Liver (tissue), 3 donors: Measurements from ENCODE around the gene ZSCAN5C.

Source experiments
- EGR1 ChIP-seq, 2 donors: IDR thresholded peaks; 2 replicates each; pipeline ENCODE4 v1.6.1; 2016 to 2018; ENCODE audit warnings: antibody characterized with exemption in 2 of 2, low read depth in 2 of 2
- FOXA2 ChIP-seq: IDR thresholded peaks from 2 replicates; pipeline ENCODE4 v1.6.1; 2016; ENCODE audit warnings: antibody characterized with exemption
- HNF4G ChIP-seq: IDR thresholded peaks from 2 replicates; pipeline ENCODE4 v1.6.1; 2016; ENCODE audit warnings: antibody characterized with exemption
- JUND ChIP-seq, 2 donors: IDR thresholded peaks; 2 replicates each; pipeline ENCODE4 v1.6.1; 2016; ENCODE audit warnings: antibody characterized with exemption in 2 of 2
- RAD21 ChIP-seq, 2 donors: IDR thresholded peaks; 2 replicates each; pipeline ENCODE4 v1.6.1; 2016; ENCODE audit warnings: antibody characterized with exemption in 2 of 2, mild to moderate bottlenecking in 2 of 2
- REST ChIP-seq: IDR thresholded peaks from 2 replicates; pipeline ENCODE4 v1.6.1; 2016; ENCODE audit warnings: antibody characterized with exemption, mild to moderate bottlenecking
- TAF1 ChIP-seq: conservative IDR thresholded peaks from 2 replicates; pipeline ENCODE4 v1.6.1; 2016; ENCODE audit warnings: antibody characterized with exemption, mild to moderate bottlenecking
- YY1 ChIP-seq: IDR thresholded peaks from 2 replicates; pipeline ENCODE4 v1.6.1; 2016; ENCODE audit warnings: antibody characterized with exemption, mild to moderate bottlenecking
- TF ChIP-seq, protein P1 (sequence below): fragments of 150-350 bp; IDR thresholded peaks from 2 replicates; pipeline ENCODE4 v1.5.1; 2017; ENCODE audit warnings: improper control_type of control experiment, low read depth, low read length; ENCODE audit not compliant: missing input control
- TF ChIP-seq, protein P2 (sequence below): IDR thresholded peaks from 2 replicates; pipeline ENCODE4 v1.6.1; 2016; ENCODE audit warnings: antibody characterized with exemption
- TF ChIP-seq, protein P3 (sequence below): IDR thresholded peaks from 2 replicates; pipeline ENCODE4 v1.6.1; 2016; ENCODE audit warnings: antibody characterized with exemption
- TF ChIP-seq, protein P4 (sequence below): IDR thresholded peaks from 2 replicates; pipeline ENCODE4 v1.6.1; 2016; ENCODE audit warnings: antibody characterized with exemption
- donor health status: healthy.
- donor health status: healthy.

DNA sequence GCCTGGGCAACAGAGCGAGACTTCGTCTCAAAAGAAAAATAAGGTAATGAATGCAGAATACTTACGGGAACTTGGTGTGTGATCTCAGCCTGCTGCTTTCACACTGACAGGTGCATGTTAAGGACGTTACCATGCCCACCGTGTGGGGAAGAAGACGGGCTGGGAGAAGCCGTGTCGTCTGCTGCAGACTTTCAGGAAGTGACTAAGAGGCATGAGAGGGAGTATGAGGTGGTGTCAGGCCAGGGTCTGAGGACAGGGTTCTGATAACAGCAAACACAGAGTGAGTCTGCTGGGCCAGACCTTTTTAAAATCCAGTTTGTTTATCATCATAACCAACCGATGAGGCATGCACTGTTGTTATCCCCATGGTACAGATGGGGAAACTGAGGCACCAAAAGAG, 39.8 kb upstream of the ZSCAN5C start:
- TF ChIP-seq, protein P1, sequence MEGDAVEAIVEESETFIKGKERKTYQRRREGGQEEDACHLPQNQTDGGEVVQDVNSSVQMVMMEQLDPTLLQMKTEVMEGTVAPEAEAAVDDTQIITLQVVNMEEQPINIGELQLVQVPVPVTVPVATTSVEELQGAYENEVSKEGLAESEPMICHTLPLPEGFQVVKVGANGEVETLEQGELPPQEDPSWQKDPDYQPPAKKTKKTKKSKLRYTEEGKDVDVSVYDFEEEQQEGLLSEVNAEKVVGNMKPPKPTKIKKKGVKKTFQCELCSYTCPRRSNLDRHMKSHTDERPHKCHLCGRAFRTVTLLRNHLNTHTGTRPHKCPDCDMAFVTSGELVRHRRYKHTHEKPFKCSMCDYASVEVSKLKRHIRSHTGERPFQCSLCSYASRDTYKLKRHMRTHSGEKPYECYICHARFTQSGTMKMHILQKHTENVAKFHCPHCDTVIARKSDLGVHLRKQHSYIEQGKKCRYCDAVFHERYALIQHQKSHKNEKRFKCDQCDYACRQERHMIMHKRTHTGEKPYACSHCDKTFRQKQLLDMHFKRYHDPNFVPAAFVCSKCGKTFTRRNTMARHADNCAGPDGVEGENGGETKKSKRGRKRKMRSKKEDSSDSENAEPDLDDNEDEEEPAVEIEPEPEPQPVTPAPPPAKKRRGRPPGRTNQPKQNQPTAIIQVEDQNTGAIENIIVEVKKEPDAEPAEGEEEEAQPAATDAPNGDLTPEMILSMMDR: no peak
- TF ChIP-seq, protein P2, sequence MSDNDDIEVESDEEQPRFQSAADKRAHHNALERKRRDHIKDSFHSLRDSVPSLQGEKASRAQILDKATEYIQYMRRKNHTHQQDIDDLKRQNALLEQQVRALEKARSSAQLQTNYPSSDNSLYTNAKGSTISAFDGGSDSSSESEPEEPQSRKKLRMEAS: no peak
- TF ChIP-seq YY1 (no peak), FOXA2 (no peak), EGR1 (IDR thresholded peaks at IDR 0.05; ENCODE audit: low read depth in 2 of 2) (no peak), TAF1 (no peak), RAD21 (IDR thresholded peaks at IDR 0.05) (no peak), REST (no peak), JUND (IDR thresholded peaks at IDR 0.05) (no peak), HNF4G (no peak)
- TF ChIP-seq, protein P3, sequence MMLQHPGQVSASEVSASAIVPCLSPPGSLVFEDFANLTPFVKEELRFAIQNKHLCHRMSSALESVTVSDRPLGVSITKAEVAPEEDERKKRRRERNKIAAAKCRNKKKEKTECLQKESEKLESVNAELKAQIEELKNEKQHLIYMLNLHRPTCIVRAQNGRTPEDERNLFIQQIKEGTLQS: no peak
- TF ChIP-seq, protein P4, sequence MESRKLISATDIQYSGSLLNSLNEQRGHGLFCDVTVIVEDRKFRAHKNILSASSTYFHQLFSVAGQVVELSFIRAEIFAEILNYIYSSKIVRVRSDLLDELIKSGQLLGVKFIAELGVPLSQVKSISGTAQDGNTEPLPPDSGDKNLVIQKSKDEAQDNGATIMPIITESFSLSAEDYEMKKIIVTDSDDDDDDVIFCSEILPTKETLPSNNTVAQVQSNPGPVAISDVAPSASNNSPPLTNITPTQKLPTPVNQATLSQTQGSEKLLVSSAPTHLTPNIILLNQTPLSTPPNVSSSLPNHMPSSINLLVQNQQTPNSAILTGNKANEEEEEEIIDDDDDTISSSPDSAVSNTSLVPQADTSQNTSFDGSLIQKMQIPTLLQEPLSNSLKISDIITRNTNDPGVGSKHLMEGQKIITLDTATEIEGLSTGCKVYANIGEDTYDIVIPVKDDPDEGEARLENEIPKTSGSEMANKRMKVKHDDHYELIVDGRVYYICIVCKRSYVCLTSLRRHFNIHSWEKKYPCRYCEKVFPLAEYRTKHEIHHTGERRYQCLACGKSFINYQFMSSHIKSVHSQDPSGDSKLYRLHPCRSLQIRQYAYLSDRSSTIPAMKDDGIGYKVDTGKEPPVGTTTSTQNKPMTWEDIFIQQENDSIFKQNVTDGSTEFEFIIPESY: no peak
